CD14-positive monocyte (primary cell): ENCODE measurements around the gene PPM1B. TPM values are rescaled to one million over a fixed set of nuclear protein-coding genes. Genes with fewer than 3 reads are reported as not detected.
A peak's percentile ranks its signal among the peaks of the same experiment; 100 is the strongest.

Experiments used
- DNase-seq, 3 donors: peaks; one replicate each; pipeline ENCODE4 v3.0.0-alpha.2; 2011 to 2022
- H2AFZ ChIP-seq: 2 replicates; pipeline ENCODE4 v1.6.0; 2012; ENCODE audit warnings: mild to moderate bottlenecking, low read depth, low read length, inconsistent platforms; ENCODE audit not compliant: insufficient read depth, poor library complexity, severe bottlenecking
- H3K27ac ChIP-seq, 2 donors: 1 replicate in 1 of 2; 2 replicates in 1 of 2; pipeline ENCODE4 v1.5.1; 2012 to 2013; ENCODE audit warnings: low read length in 2 of 2, control low read depth in 1 of 2, inconsistent platforms in 1 of 2, low read depth in 1 of 2, mild to moderate bottlenecking in 1 of 2
- H3K27me3 ChIP-seq, 2 donors: one replicate each; pipeline versions ENCODE4 v1.6.0 to v1.6.1; 2011 to 2013; ENCODE audit warnings: low read length in 2 of 2; ENCODE audit not compliant: control insufficient read depth in 2 of 2, insufficient read depth in 2 of 2
- H3K36me3 ChIP-seq, 2 donors: replicated peaks in 1 of 2; 1 replicate in 1 of 2; 2 replicates in 1 of 2; pipeline versions ENCODE4 v1.5.1 to v1.6.1; 2012 to 2013; ENCODE audit warnings: low read length in 2 of 2, control low read depth in 1 of 2, inconsistent platforms in 1 of 2, mild to moderate bottlenecking in 1 of 2; ENCODE audit not compliant: insufficient read depth in 2 of 2, control insufficient read depth in 1 of 2
- H3K4me1 ChIP-seq, 2 donors: 1 replicate in 1 of 2; 2 replicates in 1 of 2; pipeline versions ENCODE4 v1.5.1 to v1.6.1; 2012 to 2013; ENCODE audit warnings: low read length in 2 of 2, control low read depth in 1 of 2, inconsistent platforms in 1 of 2, mild to moderate bottlenecking in 1 of 2, moderate library complexity in 1 of 2; ENCODE audit not compliant: insufficient read depth in 2 of 2, control insufficient read depth in 1 of 2
- H3K4me2 ChIP-seq: replicated peaks from 2 replicates; pipeline ENCODE3; 2012; ENCODE audit warnings: low read length, moderate library complexity, mild to moderate bottlenecking; ENCODE audit not compliant: poor library complexity, severe bottlenecking; ENCODE audit errors: extremely low read depth
- H3K4me3 ChIP-seq, 3 experiments: fragments of 200-600 bp in 1 of 3; sonication (generic) in 1 of 3; replicated peaks in 1 of 3; 1 replicate in 2 of 3; 2 replicates in 1 of 3; pipeline ENCODE4 v1.5.1; 2011 to 2013; ENCODE audit warnings: low read length in 3 of 3, mild to moderate bottlenecking in 3 of 3, control low read depth in 2 of 3, low read depth in 2 of 3, inconsistent platforms in 1 of 3, moderate library complexity in 1 of 3
- H3K79me2 ChIP-seq: 2 replicates; pipeline ENCODE4 v1.6.0; 2012; ENCODE audit warnings: mild to moderate bottlenecking, control low read depth, inconsistent platforms, low read length, moderate library complexity; ENCODE audit not compliant: insufficient read depth
- H3K9ac ChIP-seq: 2 replicates; pipeline ENCODE4 v1.6.0; 2017; ENCODE audit warnings: low read length, mild to moderate bottlenecking; ENCODE audit not compliant: insufficient read depth, poor library complexity, severe bottlenecking
- H3K9me3 ChIP-seq, 2 donors: replicated peaks in 1 of 2; 1 replicate in 1 of 2; 2 replicates in 1 of 2; pipeline versions ENCODE4 v1.5.1 to v1.6.1; 2012 to 2013; ENCODE audit warnings: low read length in 2 of 2, control low read depth in 1 of 2; ENCODE audit not compliant: control insufficient read depth in 1 of 2, insufficient read depth in 1 of 2
- H4K20me1 ChIP-seq: 2 replicates; pipeline ENCODE4 v1.6.0; 2012; ENCODE audit warnings: mild to moderate bottlenecking, low read length, control low read depth, moderate library complexity; ENCODE audit not compliant: insufficient read depth
- H3K27ac Mint-ChIP-seq, 7 donors: one replicate each; pipeline ENCODE4 v1.8.0; 2020; ENCODE audit warnings: mild to moderate bottlenecking in 7 of 7, mixed read lengths in 7 of 7, moderate library complexity in 6 of 7, inconsistent platforms in 2 of 7
- H3K27me3 Mint-ChIP-seq, 3 donors: one replicate each; pipeline ENCODE4 v1.8.0; 2021 to 2022; ENCODE audit warnings: low read depth in 3 of 3, mild to moderate bottlenecking in 3 of 3, mixed read lengths in 3 of 3, moderate library complexity in 3 of 3, inconsistent platforms in 1 of 3
- H3K36me3 Mint-ChIP-seq, 2 donors: one replicate each; pipeline ENCODE4 v1.8.0; 2020; ENCODE audit warnings: mixed read lengths in 2 of 2, inconsistent platforms in 1 of 2, mild to moderate bottlenecking in 1 of 2
- H3K4me1 Mint-ChIP-seq: one replicate; pipeline ENCODE4 v1.8.0; 2020; ENCODE audit warnings: mild to moderate bottlenecking, mixed read lengths
- H3K4me3 Mint-ChIP-seq, 2 donors: one replicate each; pipeline ENCODE4 v1.8.0; 2020; ENCODE audit warnings: mild to moderate bottlenecking in 2 of 2, mixed read lengths in 2 of 2, moderate library complexity in 1 of 2
- H3K9me3 Mint-ChIP-seq, 7 donors: one replicate each; pipeline ENCODE4 v1.8.0; 2020 to 2022; ENCODE audit warnings: mixed read lengths in 7 of 7, mild to moderate bottlenecking in 6 of 7, moderate library complexity in 6 of 7, inconsistent platforms in 2 of 7
- CTCF ChIP-seq: fragments of 200-600 bp; IDR thresholded peaks from one replicate; pipeline ENCODE4 v1.8.0; 2022; ENCODE audit warnings: antibody characterized with exemption, mild to moderate bottlenecking
- WGBS: methylation state at CpG from one replicate; pipeline ENCODE4 v1.1.5; 2013; ENCODE audit warnings: missing lambda C conversion rate; ENCODE audit not compliant: insufficient coverage; 5-methylcytosine and 5-hydroxymethylcytosine counted together
- intact Hi-C, 2 donors: fragments of 100-400 bp; cut with micrococcal nuclease; formaldehyde crosslinking; loops; one replicate each; pipeline versions ENCODE4 v1.15.0 to v1.15.1; 2023
- polyA plus RNA-seq, 3 donors: library from polyadenylated mRNA; depleted of rRNA in 1 of 3; unstranded in 2 of 3; stranded (reverse) in 1 of 3; fragments of 300-500 nt in 2 of 3; fragments of >200 nt in 1 of 3; fragmentation: Illumina TruSeq in 2 of 3; gene quantifications; 1 replicate in 2 of 3; 2 replicates in 1 of 3; pipeline ENCODE4 v1.2.3, GENCODE V29; 2012 to 2021

The PPM1B gene
- polyA plus RNA-seq, 3 donors, result 17.7 to 34.6 (median 24.9) TPM

GRCh38 chr2:44237221-44237620 is 68.5 kb downstream of the PPM1B start:
- H2AFZ ChIP-seq, result no peak overlapping the region
- no peak for TF ChIP-seq CTCF
- H3K4me3 Mint-ChIP-seq, result no peak overlapping the region
- DNase-seq, result no peak
- H3K36me3 Mint-ChIP-seq, result peaks cover 7 to 12% of the 10 kb centered on the region in 2 donors
- no peak overlapping the region for H3K27ac Mint-ChIP-seq
- no peak overlapping the region for H3K27ac ChIP-seq
- no peak overlapping the region for H3K4me2 ChIP-seq
- H3K9me3 ChIP-seq, result no peaks in the 10 kb centered on the region
- intact Hi-C loops, result no loop called here
- peaks cover 8 to 20% of the 10 kb centered on the region in 2 donors for H3K36me3 ChIP-seq
- H3K27me3 ChIP-seq, result no peaks in the 10 kb centered on the region
- WGBS, result no CpG with 5 or more reads among the region's 2 CpGs
- no peaks in the 10 kb centered on the region for H3K4me1 Mint-ChIP-seq
- H3K9ac ChIP-seq, result no peak overlapping the region
- no peaks in the 10 kb centered on the region for H4K20me1 ChIP-seq
- no peaks in the 10 kb centered on the region for H3K4me1 ChIP-seq
- H3K79me2 ChIP-seq, result no peaks in the 10 kb centered on the region
- H3K27me3 Mint-ChIP-seq, result no peaks in the 10 kb centered on the region
- no peak overlapping the region for H3K4me3 ChIP-seq
- H3K9me3 Mint-ChIP-seq, result no peaks in the 10 kb centered on the region

- Histone ChIP-seq H3K79me2 (no peaks in the 10 kb centered on the region), H3K4me3 (no peak overlapping the region), H3K4me2 (no peak overlapping the region), H3K4me1 (peaks cover 5 to 7% of the 10 kb centered on the region in 2 donors), H2AFZ (no peak overlapping the region), H4K20me1 (no peaks in the 10 kb centered on the region), H3K27me3 (no peaks in the 10 kb centered on the region), H3K27ac (no peak overlapping the region), H3K9me3 (no peaks in the 10 kb centered on the region), H3K9ac (no peak overlapping the region), H3K36me3 (no peaks in the 10 kb centered on the region)
- H3K4me3 Mint-ChIP-seq, result no peak overlapping the region
- H3K36me3 Mint-ChIP-seq, result no peaks in the 10 kb centered on the region
- no peaks in the 10 kb centered on the region for H3K9me3 Mint-ChIP-seq
- H3K27ac Mint-ChIP-seq, result no peak overlapping the region
- TF ChIP-seq CTCF, result no peak
- H3K4me1 Mint-ChIP-seq, result peaks cover 22% of the 10 kb centered on the region
- WGBS, result no CpG with 5 or more reads among the region's 2 CpGs
- peaks cover 0 to 4% (median 0%) of the 10 kb centered on the region in 3 donors for H3K27me3 Mint-ChIP-seq
- peak in 1 of 3 donors; percentile 5 for DNase-seq
- intact Hi-C loops, result loop anchor here in 1 of 2 donors (10.0 kb wide), 1 partner anchor 712 kb away; no protein-coding TSS in a partner anchor
Observed at GRCh38 chr2:44242904-44243303, 74.2 kb downstream of the PPM1B start.
